Renal cortical epithelial cell (primary cell): ENCODE data around the gene CETP. TPM values are rescaled to one million over a fixed set of nuclear protein-coding genes. Genes with fewer than 3 reads are reported as not detected.
"Not testable (repeated sequence)": the region's sequence is repeated elsewhere in the genome, so short reads cannot be mapped to it uniquely, and the experiment has no call there.

Experiments
- DNase-seq: peaks from one replicate; pipeline ENCODE4 v3.0.0-alpha.2; 2011; ENCODE audit warnings: low read depth
- total RNA-seq: library from RNA; depleted of rRNA; stranded (reverse); fragments of >200 nt; gene quantifications from 2 replicates; pipeline ENCODE4 v1.2.3, GENCODE V29; 2014

CETP gene
- total RNA-seq, 1 donor from 2014 or later = not detected

DNA sequence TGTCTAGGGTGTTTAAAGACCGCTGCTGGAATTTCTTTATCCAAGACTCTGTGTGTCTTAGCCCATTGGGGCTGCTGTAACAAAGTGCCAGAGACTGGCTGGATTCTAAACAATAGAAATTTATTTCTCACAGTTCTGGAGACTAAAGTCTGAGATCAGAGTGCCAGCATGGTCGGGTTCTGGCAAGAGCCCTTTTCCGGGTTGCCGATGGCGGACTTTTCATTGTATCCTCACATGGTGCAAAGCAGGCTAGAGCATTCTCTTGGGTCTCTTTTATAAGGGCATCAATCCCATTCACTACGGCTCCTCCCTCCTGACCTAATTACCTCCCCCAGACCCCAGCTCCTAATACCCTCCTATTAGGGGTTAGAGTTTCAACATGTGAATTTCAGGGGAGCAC lies 37.1 kb downstream of the CETP start:
- no peak for DNase-seq

DNA sequence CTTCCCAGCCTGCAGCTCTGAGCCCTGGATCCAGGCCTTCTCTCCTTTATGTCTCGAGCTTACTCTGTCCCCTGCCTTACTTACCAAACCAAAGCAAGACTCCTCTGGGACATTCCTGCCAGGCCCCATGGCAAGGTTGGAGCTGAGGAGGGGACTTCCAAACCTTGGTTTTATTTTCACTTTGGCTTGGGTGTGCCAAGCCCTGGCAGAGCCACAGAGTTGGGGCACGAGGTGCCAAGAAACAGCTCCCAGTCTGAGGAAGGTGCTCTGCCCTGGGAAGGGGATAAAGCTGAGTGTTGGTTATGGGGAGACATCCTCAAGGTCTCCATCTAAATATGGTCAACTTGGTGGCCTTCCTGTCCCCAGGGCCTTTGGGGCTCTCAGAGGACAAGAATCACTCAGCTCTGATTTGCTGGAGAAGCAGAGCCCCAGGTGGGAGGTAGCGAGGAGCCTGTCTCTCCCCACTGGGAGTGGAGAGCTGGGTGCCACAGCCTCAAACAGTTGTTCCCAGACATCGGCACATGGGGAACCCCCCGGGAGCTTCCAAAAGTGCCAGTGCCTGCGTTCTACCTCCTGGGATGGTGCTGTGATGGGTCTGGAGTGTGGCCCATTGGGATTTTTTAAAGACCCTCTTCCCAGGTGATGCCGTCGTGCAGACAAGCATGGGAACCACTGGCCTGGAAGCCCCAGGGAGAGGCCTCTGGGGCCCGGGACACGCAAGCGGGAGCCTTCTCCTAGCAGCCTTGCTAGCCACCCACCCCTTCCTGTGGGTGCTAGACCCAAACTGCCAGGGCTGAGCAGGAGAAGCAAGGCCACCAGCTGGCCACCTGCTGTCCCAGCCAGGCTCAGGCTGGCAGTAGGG lies 37.9 kb downstream of the CETP start:
- no peak for DNase-seq

- peak; percentile 66 for DNase-seq
Measured at GRCh38 chr16:57000271-57001025, 38.7 kb downstream of the CETP start.

- no peak for DNase-seq
Measured at GRCh38 chr16:57001026-57001679, 39.4 kb downstream of the CETP start.

DNA sequence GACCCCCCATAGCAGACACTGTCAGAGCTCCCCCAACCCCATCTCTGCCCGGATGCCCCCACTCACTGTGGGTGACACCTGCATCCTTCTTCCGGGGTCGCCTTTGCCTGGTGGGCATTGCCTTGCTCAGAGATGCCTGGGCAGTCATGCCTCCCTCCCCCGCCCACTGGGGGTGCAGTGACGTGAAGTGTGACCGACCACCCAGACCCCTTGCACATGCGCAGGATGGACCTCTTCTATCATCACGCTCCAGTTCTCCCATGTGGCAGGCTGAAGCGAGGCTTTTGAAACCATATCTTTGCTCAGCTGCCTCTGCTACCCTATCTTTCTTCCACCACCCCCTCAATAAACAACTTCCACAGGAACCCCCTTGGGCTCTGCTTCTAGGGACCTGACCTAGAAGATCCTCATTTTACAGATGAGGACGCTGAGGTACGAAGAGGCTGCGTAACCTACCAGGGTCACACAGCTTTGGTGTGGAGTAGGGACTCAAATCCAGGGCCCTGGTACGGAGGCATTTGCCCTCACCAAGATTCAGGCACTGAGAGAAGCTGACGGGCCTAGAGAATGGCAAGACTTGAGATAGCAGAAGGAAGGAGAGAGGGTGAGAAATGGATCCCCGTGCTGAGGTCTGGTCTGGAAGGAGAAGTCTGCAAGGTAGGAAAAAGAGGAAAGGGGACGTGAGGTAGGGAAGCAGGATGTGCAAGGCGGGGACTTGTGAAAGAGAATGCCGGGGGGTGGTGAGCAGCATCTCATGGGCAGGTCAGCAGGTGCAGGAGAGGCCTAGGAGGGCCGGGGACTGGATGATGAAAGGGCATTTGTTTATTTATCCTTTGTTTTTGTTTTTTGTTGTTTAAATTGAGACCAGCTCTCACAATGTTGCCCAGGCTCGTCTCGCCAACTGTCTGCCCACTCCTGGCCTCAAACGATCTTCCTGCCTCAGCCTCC lies 42.0 kb downstream of the CETP start:
- no peak for DNase-seq

DNA sequence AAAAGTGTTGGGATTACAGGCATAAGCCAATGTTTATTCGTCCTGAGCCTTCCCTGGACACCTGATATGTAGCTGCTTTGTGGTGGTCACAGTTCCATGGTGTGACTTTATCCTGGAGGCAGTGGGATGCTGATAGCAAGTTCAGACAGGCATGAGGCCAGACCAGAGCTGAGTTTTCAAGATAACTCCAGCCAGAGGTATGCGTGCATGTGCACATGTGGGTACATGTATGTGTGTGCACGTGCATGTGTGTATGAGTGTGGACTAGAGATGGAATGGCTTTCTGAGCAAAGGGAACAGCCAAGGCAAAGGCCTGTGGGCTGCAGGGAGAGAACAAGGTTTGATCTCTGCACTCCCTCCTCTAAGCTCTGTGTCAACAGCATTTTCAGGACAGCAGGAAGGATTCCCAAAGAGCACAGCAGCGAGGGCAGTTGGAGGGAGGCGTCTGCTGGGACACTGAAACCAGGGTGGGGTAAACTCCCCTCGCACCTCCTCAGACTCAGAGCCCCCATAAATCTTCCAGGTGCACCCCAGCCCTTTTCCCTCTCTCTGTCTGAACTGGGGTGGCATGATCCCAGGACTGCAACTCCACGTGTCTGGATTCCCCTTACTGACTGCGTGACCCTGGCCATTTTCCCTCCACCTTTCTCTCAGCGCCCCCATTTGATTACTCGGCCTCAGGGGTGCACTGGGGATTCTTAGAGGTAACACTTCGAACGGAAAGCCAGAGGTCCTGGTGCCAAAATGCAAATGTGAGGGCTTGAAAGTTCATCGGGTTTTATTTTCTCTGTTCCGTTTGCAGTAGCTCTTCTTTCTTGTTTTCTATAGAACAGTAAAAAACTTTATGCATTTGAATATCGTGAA lies 42.9 kb downstream of the CETP start:
- DNase-seq = no peak

GRCh38 chr16:57005597-57005996 lies 43.8 kb downstream of the CETP start:
- not testable (repeated sequence) for DNase-seq

DNA sequence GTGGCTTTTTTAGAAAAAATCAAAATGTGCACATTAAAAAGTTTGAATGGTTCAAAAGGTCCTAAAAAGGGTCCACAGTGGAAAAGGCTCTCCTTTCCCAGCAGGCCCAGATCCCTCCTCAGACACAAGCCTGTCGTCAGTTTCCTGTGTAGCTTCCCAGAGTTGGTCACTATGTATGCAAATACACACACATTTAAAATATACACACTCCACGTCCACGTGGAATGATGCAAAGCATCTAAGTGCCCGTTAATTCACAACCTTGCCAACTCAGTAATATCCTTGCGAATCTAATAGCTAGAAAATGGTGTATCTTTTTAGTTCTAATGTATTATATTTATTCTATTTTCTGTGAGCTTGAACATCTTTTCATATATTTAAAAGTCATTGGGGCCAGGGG lies 45.3 kb downstream of the CETP start:
- no peak for DNase-seq

DNA sequence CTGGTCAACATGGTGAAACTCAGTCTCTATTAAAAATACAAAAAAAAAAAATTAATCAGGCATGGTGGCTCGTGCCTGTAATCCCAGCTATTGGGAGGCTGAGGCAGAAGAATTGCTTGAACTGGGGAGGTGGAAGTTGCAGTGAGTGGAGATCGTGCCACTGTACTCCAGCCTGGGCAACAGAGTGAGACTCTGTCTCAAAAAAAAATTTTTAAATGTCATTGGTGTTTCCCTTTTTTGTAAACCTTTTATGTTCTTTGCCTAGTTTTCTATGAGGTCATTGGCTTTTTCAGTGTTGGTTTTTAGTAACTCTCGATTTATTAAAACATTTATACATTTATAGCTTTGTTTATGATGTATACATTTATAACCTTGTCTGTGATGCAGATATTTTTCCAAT lies 45.8 kb downstream of the CETP start:
- no peak for DNase-seq

GRCh38 chr16:57008440-57008839 lies 46.7 kb downstream of the CETP start:
- no peak for DNase-seq

- DNase-seq = no peak
Measured at GRCh38 chr16:57009643-57010170, 48.0 kb downstream of the CETP start.

DNA sequence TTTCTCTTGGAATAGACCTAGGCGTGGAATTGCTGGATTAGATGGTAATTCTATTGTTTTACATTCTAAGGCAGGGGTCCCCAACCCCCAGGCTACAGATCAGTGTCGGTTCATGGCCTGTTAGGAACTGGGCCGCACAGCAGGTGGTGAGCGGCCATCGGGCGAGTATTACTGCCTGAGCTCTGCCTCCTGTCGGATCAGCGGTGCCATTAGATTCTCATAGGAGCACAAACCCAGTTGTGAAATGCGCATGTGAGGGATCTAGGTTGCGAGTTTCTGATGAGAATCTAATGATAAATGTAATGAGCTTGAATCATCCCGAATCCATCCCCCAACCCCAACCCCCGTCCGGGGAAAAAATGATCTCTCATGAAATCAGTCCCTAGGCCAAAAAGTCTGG lies 50.6 kb downstream of the CETP start:
- no peak for DNase-seq

- peak; percentile 90 for DNase-seq
Measured at GRCh38 chr16:57013229-57013628, 51.5 kb downstream of the CETP start.

GRCh38 chr16:57013902-57014301 lies 52.2 kb downstream of the CETP start:
- no peak for DNase-seq

GRCh38 chr16:57016301-57016700 lies 54.6 kb downstream of the CETP start:
- DNase-seq = no peak

GRCh38 chr16:57016831-57017230 lies 55.1 kb downstream of the CETP start:
- DNase-seq = no peak

DNA sequence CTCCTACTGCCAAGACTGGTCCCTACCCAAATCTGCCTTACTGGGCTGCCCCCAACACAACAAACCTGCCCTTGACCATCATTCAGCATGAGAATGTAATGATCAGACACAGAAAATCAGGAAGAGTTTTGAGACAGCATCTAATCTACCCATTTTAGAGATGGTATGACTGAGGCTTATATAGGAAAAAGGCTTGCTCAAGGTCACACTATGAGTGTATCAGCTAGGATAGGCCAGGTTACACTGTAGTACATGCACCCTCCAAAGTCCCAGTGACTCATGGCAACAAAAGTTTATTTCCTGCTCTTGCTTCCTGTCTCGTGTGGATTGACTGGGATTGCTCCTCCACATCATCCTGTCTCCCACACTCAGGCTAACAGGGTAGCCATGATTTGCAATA lies 55.5 kb downstream of the CETP start:
- no peak for DNase-seq

- no peak for DNase-seq
Measured at GRCh38 chr16:57019746-57020145, 58.0 kb downstream of the CETP start.

GRCh38 chr16:57020651-57021050 lies 58.9 kb downstream of the CETP start:
- DNase-seq = no peak

DNA sequence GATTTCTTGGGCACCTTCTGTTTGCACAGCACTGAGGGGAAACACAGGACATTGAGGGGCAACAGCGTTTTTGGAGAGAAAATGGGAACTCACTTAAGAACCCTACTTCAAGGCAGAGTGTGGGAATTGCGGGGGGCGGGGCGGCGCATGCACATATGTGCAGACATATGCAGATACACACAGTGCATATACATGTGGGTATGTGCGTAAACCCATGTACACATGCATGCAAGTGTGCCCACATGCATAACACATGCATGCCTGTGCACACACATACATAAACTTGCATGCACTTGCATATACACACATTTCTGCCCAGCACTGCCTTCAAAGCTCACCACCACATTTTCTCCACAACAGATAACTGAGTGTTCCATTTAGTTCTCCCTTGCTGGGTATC lies 60.0 kb downstream of the CETP start:
- DNase-seq = no peak
